ENCODE data around the gene ZBTB17. TPM values are rescaled to one million over a fixed set of nuclear protein-coding genes. Genes with fewer than 3 reads are reported as not detected.

The ZBTB17 gene
- total and polyA plus RNA-seq, 9 of the 15 experiments (the other 6 are each of a cell fraction or from before 2014, with no cell fraction given), result 1.1 to 53.4 (median 29.6) TPM

DNA sequence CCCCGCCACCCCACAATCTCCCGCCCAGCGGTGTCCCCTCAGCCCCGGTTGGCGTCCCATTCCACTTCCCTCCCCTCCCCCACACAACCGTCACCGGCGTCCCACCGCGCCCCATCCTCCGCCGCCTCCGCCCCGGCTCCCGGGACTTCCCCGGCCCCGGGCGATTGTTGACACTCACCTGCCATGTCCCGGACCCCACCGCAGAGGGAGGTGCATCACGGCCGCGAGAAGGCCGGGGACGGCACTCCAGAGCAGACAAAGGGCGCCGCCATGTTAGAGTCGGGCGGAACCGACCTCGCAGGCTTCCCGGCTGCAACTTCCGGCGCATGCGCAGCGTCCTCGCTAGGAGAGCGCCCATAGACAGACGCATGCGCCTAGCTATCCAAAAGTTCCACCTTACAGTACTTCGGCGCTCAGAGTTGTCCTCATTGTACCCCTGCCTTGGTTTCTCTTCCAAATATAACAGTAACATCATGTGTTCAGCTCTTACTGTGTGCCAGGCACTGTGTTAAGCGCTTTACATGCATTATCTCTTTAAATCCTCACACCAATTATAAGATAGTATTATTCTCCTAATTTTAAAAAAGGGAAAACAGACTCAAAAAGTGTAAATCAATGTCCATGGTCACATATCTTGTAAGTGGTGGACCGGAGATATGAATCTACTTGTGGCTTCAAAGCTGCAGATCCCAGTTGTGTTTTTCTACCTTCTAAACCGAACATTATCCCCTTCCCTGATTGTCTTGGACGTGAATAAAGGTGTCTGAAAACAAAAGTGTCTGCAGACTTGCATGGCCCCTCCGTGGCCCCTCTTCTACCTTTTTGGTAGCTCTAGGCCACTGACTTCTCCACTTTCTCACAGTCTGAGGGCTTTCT, at the start of gene ZBTB17 (continued):
- TF ChIP-seq, protein P1, sequence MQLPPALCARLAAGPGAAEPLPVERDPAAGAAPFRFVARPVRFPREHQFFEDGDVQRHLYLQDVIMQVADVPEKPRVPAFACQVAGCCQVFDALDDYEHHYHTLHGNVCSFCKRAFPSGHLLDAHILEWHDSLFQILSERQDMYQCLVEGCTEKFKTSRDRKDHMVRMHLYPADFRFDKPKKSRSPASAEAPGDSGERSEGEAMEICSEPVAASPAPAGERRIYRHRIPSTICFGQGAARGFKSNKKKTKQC (CRISPR knock-in tag; IDR thresholded peaks at IDR 0.05), result peak; percentile 50; the same call in 1 of the 2 replicates
- TF ChIP-seq MXI1 (IDR thresholded peaks at IDR 0.05; ENCODE audit: low read depth, low read length) (no peak), HNRNPH1 (optimal IDR thresholded peaks at IDR 0.05; ENCODE audit: low read depth, low read length) (no peak), PML (IDR thresholded peaks at IDR 0.05; ENCODE audit: low read length) (peak; percentile 41; the same call in 1 of the 2 replicates), ZKSCAN8 (CRISPR knock-in tag; IDR thresholded peaks at IDR 0.05) (no peak), ZNF175 (CRISPR knock-in tag; IDR thresholded peaks at IDR 0.05; ENCODE audit: low read depth) (no peak), MCM3 (IDR thresholded peaks at IDR 0.05) (no peak), KDM1A (IDR thresholded peaks at IDR 0.05) (no peak), LCOR (CRISPR knock-in tag; IDR thresholded peaks at IDR 0.05) (peak; percentile 87), HIVEP1 (CRISPR knock-in tag; IDR thresholded peaks at IDR 0.05) (no peak), DPF2 (IDR thresholded peaks at IDR 0.05) (no peak; the same call in none of the 2 replicates), BHLHE40 (IDR thresholded peaks at IDR 0.05; ENCODE audit: low read length) (0 out of 2 replicates have a peak, but pooled peaks have one; percentile 4), MECOM (CRISPR knock-in tag; IDR thresholded peaks at IDR 0.05) (no peak), ZC3H8 (IDR thresholded peaks at IDR 0.05) (no peak), FOXK2 (conservative IDR thresholded peaks at IDR 0.05 in 1 of 2, IDR thresholded peaks at IDR 0.05 in 1 of 2; ENCODE audit: low read depth in 2 of 2) (peak in 1 of 2 experiments; percentile 72; a peak in 3 of 4 replicates), CREM (IDR thresholded peaks at IDR 0.05; ENCODE audit: low read depth) (peak; percentile 96)
- TF ChIP-seq, protein P2, sequence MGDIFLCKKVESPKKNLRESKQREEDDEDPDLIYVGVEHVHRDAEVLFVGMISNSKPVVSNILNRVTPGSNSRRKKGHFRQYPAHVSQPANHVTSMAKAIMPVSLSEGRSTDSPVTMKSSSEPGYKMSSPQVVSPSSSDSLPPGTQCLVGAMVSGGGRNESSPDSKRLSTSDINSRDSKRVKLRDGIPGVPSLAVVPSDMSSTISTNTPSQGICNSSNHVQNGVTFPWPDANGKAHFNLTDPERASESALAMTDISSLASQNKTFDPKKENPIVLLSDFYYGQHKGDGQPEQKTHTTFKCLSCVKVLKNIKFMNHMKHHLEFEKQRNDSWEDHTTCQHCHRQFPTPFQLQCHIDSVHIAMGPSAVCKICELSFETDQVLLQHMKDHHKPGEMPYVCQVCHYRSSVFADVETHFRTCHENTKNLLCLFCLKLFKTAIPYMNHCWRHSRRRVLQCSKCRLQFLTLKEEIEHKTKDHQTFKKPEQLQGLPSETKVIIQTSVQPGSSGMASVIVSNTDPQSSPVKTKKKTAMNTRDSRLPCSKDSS (IDR thresholded peaks at IDR 0.05; ENCODE audit: low read depth, partially characterized antibody), result no peak
- TF ChIP-seq, protein P3, sequence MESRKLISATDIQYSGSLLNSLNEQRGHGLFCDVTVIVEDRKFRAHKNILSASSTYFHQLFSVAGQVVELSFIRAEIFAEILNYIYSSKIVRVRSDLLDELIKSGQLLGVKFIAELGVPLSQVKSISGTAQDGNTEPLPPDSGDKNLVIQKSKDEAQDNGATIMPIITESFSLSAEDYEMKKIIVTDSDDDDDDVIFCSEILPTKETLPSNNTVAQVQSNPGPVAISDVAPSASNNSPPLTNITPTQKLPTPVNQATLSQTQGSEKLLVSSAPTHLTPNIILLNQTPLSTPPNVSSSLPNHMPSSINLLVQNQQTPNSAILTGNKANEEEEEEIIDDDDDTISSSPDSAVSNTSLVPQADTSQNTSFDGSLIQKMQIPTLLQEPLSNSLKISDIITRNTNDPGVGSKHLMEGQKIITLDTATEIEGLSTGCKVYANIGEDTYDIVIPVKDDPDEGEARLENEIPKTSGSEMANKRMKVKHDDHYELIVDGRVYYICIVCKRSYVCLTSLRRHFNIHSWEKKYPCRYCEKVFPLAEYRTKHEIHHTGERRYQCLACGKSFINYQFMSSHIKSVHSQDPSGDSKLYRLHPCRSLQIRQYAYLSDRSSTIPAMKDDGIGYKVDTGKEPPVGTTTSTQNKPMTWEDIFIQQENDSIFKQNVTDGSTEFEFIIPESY (CRISPR knock-in tag; IDR thresholded peaks at IDR 0.05), result 0 out of 2 replicates have a peak, but pooled peaks have one; percentile 73
- TF ChIP-seq, protein P4, sequence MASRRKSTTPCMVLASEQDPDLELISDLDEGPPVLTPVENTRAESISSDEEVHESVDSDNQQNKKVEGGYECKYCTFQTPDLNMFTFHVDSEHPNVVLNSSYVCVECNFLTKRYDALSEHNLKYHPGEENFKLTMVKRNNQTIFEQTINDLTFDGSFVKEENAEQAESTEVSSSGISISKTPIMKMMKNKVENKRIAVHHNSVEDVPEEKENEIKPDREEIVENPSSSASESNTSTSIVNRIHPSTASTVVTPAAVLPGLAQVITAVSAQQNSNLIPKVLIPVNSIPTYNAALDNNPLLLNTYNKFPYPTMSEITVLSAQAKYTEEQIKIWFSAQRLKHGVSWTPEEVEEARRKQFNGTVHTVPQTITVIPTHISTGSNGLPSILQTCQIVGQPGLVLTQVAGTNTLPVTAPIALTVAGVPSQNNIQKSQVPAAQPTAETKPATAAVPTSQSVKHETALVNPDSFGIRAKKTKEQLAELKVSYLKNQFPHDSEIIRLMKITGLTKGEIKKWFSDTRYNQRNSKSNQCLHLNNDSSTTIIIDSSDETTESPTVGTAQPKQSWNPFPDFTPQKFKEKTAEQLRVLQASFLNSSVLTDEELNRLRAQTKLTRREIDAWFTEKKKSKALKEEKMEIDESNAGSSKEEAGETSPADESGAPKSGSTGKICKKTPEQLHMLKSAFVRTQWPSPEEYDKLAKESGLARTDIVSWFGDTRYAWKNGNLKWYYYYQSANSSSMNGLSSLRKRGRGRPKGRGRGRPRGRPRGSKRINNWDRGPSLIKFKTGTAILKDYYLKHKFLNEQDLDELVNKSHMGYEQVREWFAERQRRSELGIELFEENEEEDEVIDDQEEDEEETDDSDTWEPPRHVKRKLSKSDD (conservative IDR thresholded peaks at IDR 0.05; ENCODE audit: low read length), result peak; percentile 81
- TF ChIP-seq, protein P5, sequence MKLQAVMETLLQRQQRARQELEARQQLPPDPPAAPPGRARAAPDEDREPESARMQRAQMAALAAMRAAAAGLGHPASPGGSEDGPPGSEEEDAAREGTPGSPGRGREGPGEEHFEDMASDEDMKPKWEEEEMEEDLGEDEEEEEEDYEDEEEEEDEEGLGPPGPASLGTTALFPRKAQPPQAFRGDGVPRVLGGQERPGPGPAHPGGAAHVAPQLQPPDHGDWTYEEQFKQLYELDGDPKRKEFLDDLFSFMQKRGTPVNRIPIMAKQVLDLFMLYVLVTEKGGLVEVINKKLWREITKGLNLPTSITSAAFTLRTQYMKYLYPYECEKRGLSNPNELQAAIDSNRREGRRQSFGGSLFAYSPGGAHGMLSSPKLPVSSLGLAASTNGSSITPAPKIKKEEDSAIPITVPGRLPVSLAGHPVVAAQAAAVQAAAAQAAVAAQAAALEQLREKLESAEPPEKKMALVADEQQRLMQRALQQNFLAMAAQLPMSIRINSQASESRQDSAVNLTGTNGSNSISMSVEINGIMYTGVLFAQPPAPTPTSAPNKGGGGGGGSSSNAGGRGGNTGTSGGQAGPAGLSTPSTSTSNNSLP (IDR thresholded peaks at IDR 0.05; ENCODE audit: borderline replicate concordance, low read depth, low read length), result no peak

Data from K562 (cell line).